H9 (cell line): ENCODE data around the gene GCLC. TPM values are rescaled to one million over a fixed set of nuclear protein-coding genes. Genes with fewer than 3 reads are reported as not detected.

Source experiments
- DNase-seq: peaks from one replicate; pipeline ENCODE4 v3.0.0-alpha.2; 2017
- H2AFZ ChIP-seq: one replicate; pipeline ENCODE4 v1.6.1; 2013; ENCODE audit warnings: mild to moderate bottlenecking, low read length, control low read depth, moderate library complexity
- H2AK5ac ChIP-seq: 2 replicates; pipeline ENCODE4 v1.6.1; 2013; ENCODE audit warnings: low read length, control low read depth, mixed read lengths; ENCODE audit not compliant: insufficient read length
- H2BK120ac ChIP-seq: one replicate; pipeline ENCODE4 v1.6.1; 2013; ENCODE audit warnings: low read depth, mild to moderate bottlenecking, low read length, control low read depth, inconsistent platforms; ENCODE audit not compliant: poor library complexity, severe bottlenecking
- H2BK12ac ChIP-seq: 2 replicates; pipeline ENCODE4 v1.6.1; 2013; ENCODE audit warnings: low read length, control low read depth, mixed read lengths, low read depth; ENCODE audit not compliant: insufficient read length
- H2BK15ac ChIP-seq: 2 replicates; pipeline ENCODE4 v1.6.1; 2013; ENCODE audit warnings: low read depth, low read length, control low read depth
- H2BK20ac ChIP-seq: one replicate; pipeline ENCODE4 v1.6.1; 2013; ENCODE audit warnings: low read depth, mild to moderate bottlenecking, low read length, control low read depth, inconsistent platforms; ENCODE audit not compliant: poor library complexity, severe bottlenecking
- H2BK5ac ChIP-seq: 2 replicates; pipeline ENCODE4 v1.6.1; 2013; ENCODE audit warnings: low read length, control low read depth, mixed read lengths; ENCODE audit not compliant: insufficient read length
- H3K14ac ChIP-seq: 2 replicates; pipeline ENCODE4 v1.6.1; 2013; ENCODE audit warnings: low read length, control low read depth; ENCODE audit not compliant: insufficient read depth
- H3K18ac ChIP-seq: 2 replicates; pipeline ENCODE4 v1.6.1; 2013; ENCODE audit warnings: low read depth, mild to moderate bottlenecking, mixed read lengths, low read length, control low read depth; ENCODE audit not compliant: insufficient read length
- H3K23ac ChIP-seq: 2 replicates; pipeline ENCODE4 v1.6.1; 2013; ENCODE audit warnings: low read length, control low read depth, mixed read lengths, low read depth; ENCODE audit not compliant: insufficient read length
- H3K23me2 ChIP-seq: 2 replicates; pipeline ENCODE4 v1.6.1; 2013; ENCODE audit warnings: low read depth, mild to moderate bottlenecking, mixed read lengths, low read length, control low read depth; ENCODE audit not compliant: insufficient read length, poor library complexity, severe bottlenecking
- H3K27ac ChIP-seq: 2 replicates; pipeline ENCODE4 v1.5.1; 2013; ENCODE audit warnings: low read length, control low read depth, mixed read lengths, low read depth; ENCODE audit not compliant: insufficient read length
- H3K27me3 ChIP-seq: 2 replicates; pipeline ENCODE4 v1.6.1; 2013; ENCODE audit warnings: low read length, control low read depth, inconsistent platforms; ENCODE audit not compliant: insufficient read depth
- H3K4ac ChIP-seq: 2 replicates; pipeline ENCODE4 v1.6.1; 2013; ENCODE audit warnings: low read depth, mild to moderate bottlenecking, control low read depth, inconsistent platforms, low read length, moderate library complexity
- H3K4me1 ChIP-seq: 2 replicates; pipeline ENCODE4 v1.6.1; 2013; ENCODE audit warnings: low read length, control low read depth, inconsistent platforms; ENCODE audit not compliant: insufficient read depth
- H3K4me2 ChIP-seq: 2 replicates; pipeline ENCODE4 v1.6.1; 2013; ENCODE audit warnings: low read length, control low read depth, mixed read lengths; ENCODE audit not compliant: insufficient read length, insufficient read depth
- H3K56ac ChIP-seq: 2 replicates; pipeline ENCODE4 v1.6.1; 2013; ENCODE audit warnings: low read depth, mild to moderate bottlenecking, mixed read lengths, low read length, control low read depth; ENCODE audit not compliant: insufficient read length
- H3K79me1 ChIP-seq: 2 replicates; pipeline ENCODE4 v1.6.1; 2013; ENCODE audit warnings: low read depth, mild to moderate bottlenecking, moderate library complexity, low read length, control low read depth, inconsistent platforms; ENCODE audit not compliant: insufficient read depth, poor library complexity, severe bottlenecking
- H3K79me2 ChIP-seq: 2 replicates; pipeline ENCODE4 v1.6.1; 2013; ENCODE audit warnings: low read length, control low read depth, inconsistent platforms; ENCODE audit not compliant: insufficient read depth
- H3K9ac ChIP-seq: 2 replicates; pipeline ENCODE4 v1.6.1; 2013; ENCODE audit warnings: low read length, control low read depth, mixed read lengths; ENCODE audit not compliant: insufficient read length; ENCODE audit errors: extremely low read depth
- H3K9me3 ChIP-seq: one replicate; pipeline ENCODE4 v1.6.1; 2013; ENCODE audit warnings: low read depth, low read length, inconsistent platforms; ENCODE audit not compliant: control insufficient read depth
- H3T11ph ChIP-seq: one replicate; pipeline ENCODE4 v1.6.1; 2013; ENCODE audit warnings: mild to moderate bottlenecking, low read length, control low read depth, inconsistent platforms
- H4K20me1 ChIP-seq: one replicate; pipeline ENCODE4 v1.6.1; 2013; ENCODE audit not compliant: control insufficient read depth, insufficient read length, insufficient read depth
- H4K5ac ChIP-seq: 2 replicates; pipeline ENCODE4 v1.6.1; 2013; ENCODE audit warnings: low read depth, mild to moderate bottlenecking, mixed read lengths, low read length, control low read depth; ENCODE audit not compliant: insufficient read length
- H4K8ac ChIP-seq: replicated peaks from 2 replicates; pipeline ENCODE4 v1.6.1; 2013; ENCODE audit warnings: low read length, control low read depth, mixed read lengths, low read depth; ENCODE audit not compliant: insufficient read length
- H4K91ac ChIP-seq: 2 replicates; pipeline ENCODE4 v1.6.1; 2013; ENCODE audit warnings: low read depth, mild to moderate bottlenecking, moderate library complexity, mixed read lengths, low read length, control low read depth; ENCODE audit not compliant: insufficient read length
- H3K27ac Mint-ChIP-seq, 3 experiments: 2 replicates in 2 of 3; 3 replicates in 1 of 3; pipeline ENCODE4 v1.8.0; 2020 to 2021; ENCODE audit warnings: mixed read lengths in 3 of 3, mild to moderate bottlenecking in 1 of 3, moderate library complexity in 1 of 3
- H3K27me3 Mint-ChIP-seq: 2 replicates; pipeline ENCODE4 v1.8.0; 2021; ENCODE audit warnings: low read depth, mild to moderate bottlenecking, moderate library complexity, mixed read lengths
- H3K36me3 Mint-ChIP-seq, 3 experiments: 2 replicates in 2 of 3; 3 replicates in 1 of 3; pipeline ENCODE4 v1.8.0; 2020 to 2021; ENCODE audit warnings: low read depth in 3 of 3, mixed read lengths in 3 of 3; ENCODE audit not compliant: insufficient read depth in 1 of 3
- H3K4me1 Mint-ChIP-seq, 2 experiments: 2 replicates each; pipeline ENCODE4 v1.8.0; 2020; ENCODE audit warnings: mixed read lengths in 2 of 2
- H3K4me3 Mint-ChIP-seq, 2 experiments: 2 replicates in 1 of 2; 3 replicates in 1 of 2; pipeline ENCODE4 v1.8.0; 2020 to 2021; ENCODE audit warnings: mild to moderate bottlenecking in 2 of 2, mixed read lengths in 2 of 2, moderate library complexity in 1 of 2
- H3K9me3 Mint-ChIP-seq, 2 experiments: 2 replicates in 1 of 2; 3 replicates in 1 of 2; pipeline ENCODE4 v1.8.0; 2020; ENCODE audit warnings: mild to moderate bottlenecking in 2 of 2, mixed read lengths in 2 of 2, moderate library complexity in 1 of 2
- WGBS: extraction: QIAGEN DNeasy Blood & Tissue Kit; methylation state at CpG from one replicate; pipeline ENCODE4 v1.1.7; 2013; ENCODE audit warnings: missing lambda C conversion rate, low lambda C conversion rate, mixed read lengths; ENCODE audit not compliant: insufficient read length; ENCODE audit errors: extremely low coverage; 5-methylcytosine and 5-hydroxymethylcytosine counted together
- total RNA-seq: library from RNA; stranded (reverse); gene quantifications from 2 replicates; pipeline ENCODE4 v1.2.1, GENCODE V29; 2021
- TF ChIP-seq, protein P1 (sequence below): fragments of 200-600 bp; sonication (generic); conservative IDR thresholded peaks from 3 replicates; pipeline ENCODE4 v1.8.0; 2021; ENCODE audit warnings: antibody characterized with exemption, mild to moderate bottlenecking

GCLC gene
- total RNA-seq, 1 experiment from 2014 or later: 55.5 TPM

DNA sequence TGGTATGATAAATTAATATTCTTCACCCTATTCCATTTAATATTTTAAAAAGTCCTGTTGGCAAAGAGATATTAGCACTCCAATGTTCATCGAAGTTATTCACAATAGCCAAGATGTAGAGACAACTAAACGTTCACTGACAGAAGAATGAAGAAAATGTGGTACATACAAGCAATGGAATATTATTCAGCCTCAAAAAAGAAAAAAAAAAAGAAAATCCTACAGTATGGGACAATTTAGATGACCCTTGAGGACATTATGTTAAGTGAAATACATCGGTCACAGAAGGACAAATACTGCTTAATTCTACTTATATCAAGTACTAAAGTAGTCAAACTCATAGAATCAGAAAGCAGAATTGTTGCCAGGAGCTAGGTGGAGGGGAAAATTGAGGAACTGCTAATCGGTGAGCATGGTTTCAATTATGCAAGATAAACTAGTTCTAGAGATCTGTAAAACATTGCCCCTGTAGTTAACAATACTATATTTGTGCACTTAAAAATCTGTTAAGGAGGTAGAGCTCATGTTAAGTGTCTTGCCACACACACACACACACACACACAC, 4.7 kb downstream of the GCLC start:
- Histone ChIP-seq H3K23ac (no peak overlapping the region), H4K8ac (no peak overlapping the region), H2AFZ (no peak overlapping the region), H3K56ac (no peak overlapping the region), H3K4me2 (no peak overlapping the region), H3K79me1 (peaks cover 5% of the 10 kb centered on the region), H3K14ac (no peak overlapping the region), H4K20me1 (no peaks in the 10 kb centered on the region), H2AK5ac (no peak overlapping the region), H4K5ac (no peak overlapping the region), H3K9ac (no peak overlapping the region), H3K4me1 (peaks cover 2% of the 10 kb centered on the region; the same call in 1 of the 2 replicates), H3K79me2 (peaks cover 30% of the 10 kb centered on the region; the same call in 1 of the 2 replicates), H2BK5ac (no peak overlapping the region), H2BK15ac (no peak overlapping the region), H2BK20ac (no peak overlapping the region), H2BK12ac (no peak overlapping the region), H2BK120ac (no peak overlapping the region), H3K27me3 (no peaks in the 10 kb centered on the region), H3K9me3 (no peaks in the 10 kb centered on the region), H3K18ac (no peak overlapping the region), H3T11ph (no peak overlapping the region), H4K91ac (no peak overlapping the region), H3K23me2 (peaks cover 5% of the 10 kb centered on the region), H3K4ac (no peak overlapping the region), H3K27ac (no peak overlapping the region)
- H3K4me3 Mint-ChIP-seq: peak overlapping the region in 1 of 2 experiments; percentile 15; a peak in 2 of 5 replicates
- H3K36me3 Mint-ChIP-seq: peaks cover 3 to 23% (median 9%) of the 10 kb centered on the region in 3 experiments; a peak in 6 of 7 replicates
- peaks cover 46 to 50% of the 10 kb centered on the region in 2 experiments for H3K4me1 Mint-ChIP-seq
- DNase-seq: no peak
- H3K27me3 Mint-ChIP-seq: peaks cover 4% of the 10 kb centered on the region
- WGBS: no CpG with 5 or more reads among the region's 4 CpGs
- H3K9me3 Mint-ChIP-seq: no peaks in the 10 kb centered on the region
- TF ChIP-seq, protein P1, sequence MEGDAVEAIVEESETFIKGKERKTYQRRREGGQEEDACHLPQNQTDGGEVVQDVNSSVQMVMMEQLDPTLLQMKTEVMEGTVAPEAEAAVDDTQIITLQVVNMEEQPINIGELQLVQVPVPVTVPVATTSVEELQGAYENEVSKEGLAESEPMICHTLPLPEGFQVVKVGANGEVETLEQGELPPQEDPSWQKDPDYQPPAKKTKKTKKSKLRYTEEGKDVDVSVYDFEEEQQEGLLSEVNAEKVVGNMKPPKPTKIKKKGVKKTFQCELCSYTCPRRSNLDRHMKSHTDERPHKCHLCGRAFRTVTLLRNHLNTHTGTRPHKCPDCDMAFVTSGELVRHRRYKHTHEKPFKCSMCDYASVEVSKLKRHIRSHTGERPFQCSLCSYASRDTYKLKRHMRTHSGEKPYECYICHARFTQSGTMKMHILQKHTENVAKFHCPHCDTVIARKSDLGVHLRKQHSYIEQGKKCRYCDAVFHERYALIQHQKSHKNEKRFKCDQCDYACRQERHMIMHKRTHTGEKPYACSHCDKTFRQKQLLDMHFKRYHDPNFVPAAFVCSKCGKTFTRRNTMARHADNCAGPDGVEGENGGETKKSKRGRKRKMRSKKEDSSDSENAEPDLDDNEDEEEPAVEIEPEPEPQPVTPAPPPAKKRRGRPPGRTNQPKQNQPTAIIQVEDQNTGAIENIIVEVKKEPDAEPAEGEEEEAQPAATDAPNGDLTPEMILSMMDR: no peak
- no peak overlapping the region; a peak in 1 of 7 replicates for H3K27ac Mint-ChIP-seq
